Cortex of kidney (tissue), 1 donor: ENCODE results near the gene DISC1.
"Not testable (repeated sequence)": the region's sequence is repeated elsewhere in the genome, so short reads cannot be mapped to it uniquely, and the experiment has no call there.

Experiments
- DNase-seq: peaks from one replicate; lab custom pipeline; 2025; lab: John Stamatoyannopoulos, UW

Gene DISC1

DNA sequence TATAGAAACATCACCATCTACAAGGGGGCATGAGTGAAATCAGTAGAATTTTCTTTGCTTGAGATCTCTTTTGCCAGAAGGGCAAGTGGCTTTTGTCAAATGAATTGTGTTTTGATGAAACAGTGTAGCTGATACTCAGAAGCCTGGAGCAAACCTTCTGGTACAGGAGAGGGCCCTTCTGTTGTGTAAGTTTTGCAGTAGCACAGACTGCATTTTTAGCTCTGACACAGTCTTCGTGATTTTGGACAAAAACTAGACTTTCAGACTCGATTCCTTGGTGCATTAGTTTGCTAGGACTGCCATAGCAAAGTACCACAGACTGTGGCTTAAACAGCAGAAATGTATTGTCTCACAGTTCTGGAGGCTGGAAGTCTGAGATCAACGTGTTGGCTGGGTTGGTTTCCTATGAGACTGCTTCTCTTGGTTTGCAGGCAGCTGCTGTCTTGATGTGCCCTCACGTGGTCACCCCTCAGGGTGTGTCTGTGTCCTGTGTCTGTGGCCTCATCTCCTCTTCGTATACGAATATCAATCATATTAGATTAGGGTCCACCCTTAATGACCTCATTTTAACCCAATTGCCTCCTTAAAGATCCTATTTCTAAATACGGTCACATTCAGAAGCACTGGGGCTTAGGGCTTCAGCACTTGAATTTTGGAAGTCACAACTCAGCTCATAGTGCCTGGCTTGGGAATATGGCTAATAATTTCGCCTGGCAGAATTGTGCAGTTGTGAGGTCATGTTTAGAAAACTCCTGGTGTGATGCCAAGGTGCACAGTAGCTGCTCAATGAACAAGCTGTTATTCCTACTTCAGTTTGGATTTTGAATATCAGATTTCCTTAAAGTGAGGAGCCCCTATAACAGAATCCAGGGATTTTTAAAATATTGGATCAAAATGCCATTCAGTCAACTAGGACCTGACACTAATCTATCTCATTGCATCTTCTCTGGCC is 21.2 kb upstream of the DISC1 start:
- DNase-seq, result no peak

DNA sequence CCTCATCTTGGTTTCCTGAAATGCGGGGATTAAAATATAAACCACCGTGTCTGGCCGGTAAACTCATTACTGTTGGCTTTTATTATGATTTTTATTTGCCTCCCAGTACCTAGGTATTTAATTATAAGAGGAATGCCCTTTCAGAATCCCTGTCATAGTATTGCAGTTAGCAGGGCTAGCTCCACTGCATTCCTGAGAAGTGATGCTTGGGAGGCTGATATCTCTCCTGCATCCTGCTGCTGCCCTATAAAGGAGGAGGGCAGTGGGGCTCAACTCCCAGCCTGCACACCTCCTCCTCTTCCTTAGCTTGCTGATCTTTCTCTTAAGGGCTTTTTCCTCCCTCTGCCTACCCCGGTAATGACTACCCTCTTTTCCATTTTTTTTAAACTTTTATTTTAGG is 19.9 kb upstream of the DISC1 start:
- DNase-seq, result no peak

DNA sequence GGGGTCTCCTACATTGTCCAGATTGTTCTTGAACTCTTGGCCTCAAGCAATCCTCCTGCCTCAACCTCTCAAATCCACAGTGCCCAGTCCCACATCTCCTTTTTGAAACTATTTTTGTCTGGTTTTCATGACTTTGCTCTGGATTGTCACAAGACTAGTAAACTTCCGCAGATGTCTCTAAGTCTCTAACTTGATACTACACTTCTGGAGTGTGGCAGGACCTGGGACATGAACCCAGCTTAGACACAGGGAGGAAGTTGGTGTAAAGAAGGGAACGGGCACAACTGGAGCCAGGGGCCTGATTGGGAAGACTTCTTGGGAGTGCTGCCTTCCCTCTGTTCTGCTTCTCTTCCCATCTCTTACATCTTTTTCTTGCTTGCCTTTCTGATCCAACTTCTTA is 16.2 kb upstream of the DISC1 start:
- no peak for DNase-seq

DNA sequence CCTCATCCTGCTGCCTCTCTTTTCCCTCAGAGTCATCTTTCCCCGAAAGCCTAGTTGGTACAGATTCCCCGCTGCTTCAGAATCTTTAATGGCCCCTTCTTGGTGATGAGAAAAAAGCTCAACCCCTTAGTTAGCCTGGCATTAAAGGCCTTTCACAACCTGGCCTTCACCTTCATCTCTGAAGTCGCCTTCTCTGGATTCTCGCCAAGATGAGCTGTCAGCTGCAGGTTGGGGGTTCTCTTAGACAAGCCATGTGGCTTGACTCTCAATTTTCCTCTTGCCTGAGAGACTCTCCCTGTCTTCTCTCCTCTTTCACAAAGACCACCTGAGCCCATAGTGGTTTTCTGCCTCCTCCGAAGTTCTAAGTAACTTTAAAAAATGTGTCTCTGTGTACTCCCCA is 15.5 kb upstream of the DISC1 start:
- DNase-seq, result no peak

DNA sequence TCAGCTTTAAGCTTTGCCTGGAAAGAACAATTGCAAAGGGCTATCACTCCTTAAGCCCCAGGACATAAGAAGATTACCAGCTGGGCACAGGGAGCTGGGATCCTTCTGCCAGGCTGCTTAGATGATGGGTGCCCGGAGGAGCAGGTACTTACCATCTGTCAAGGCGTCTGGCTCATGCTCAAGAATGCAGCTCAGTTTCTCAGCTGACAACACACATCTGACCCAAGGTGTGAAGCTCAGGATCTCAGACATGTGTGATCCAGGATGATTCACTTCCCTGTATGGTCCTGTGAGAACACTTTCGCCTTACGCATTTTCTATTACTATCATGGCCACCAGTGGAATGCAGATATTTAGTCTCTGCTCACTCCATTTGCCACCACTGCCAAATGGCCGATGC is 14.7 kb upstream of the DISC1 start:
- DNase-seq, result no peak

DNA sequence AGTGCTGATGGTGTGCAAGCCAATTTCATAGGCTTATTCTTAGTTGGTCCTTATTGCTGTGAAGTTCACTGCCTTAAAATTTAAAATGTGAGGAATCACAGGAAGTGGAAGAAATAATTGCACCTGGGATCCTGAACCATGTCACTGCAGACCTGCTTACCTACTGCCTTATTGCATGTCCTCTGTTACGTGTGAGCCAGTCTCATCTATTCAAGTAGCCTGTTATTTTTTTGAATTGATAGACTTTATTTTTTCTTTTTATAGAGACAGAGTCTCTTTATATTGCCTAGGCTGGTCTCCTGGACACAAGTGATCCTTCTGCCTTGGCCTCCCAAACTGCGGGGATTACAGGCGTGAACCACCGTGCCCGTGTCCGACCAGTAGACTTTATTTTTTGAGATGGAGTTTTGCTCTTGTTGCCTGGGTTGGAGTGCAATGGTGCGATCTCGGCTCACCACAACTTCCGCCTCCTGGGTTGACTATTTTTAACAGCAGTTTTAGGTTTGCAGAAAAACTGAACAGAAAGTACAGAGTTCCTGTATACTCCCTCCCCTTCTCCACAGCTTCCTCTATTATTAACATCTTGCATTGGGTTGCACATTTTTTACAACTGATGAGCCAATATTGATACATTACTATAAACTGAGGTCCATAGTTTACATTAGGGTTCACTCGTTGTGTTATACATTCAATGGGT is 14.0 kb upstream of the DISC1 start:
- no peak for DNase-seq

DNA sequence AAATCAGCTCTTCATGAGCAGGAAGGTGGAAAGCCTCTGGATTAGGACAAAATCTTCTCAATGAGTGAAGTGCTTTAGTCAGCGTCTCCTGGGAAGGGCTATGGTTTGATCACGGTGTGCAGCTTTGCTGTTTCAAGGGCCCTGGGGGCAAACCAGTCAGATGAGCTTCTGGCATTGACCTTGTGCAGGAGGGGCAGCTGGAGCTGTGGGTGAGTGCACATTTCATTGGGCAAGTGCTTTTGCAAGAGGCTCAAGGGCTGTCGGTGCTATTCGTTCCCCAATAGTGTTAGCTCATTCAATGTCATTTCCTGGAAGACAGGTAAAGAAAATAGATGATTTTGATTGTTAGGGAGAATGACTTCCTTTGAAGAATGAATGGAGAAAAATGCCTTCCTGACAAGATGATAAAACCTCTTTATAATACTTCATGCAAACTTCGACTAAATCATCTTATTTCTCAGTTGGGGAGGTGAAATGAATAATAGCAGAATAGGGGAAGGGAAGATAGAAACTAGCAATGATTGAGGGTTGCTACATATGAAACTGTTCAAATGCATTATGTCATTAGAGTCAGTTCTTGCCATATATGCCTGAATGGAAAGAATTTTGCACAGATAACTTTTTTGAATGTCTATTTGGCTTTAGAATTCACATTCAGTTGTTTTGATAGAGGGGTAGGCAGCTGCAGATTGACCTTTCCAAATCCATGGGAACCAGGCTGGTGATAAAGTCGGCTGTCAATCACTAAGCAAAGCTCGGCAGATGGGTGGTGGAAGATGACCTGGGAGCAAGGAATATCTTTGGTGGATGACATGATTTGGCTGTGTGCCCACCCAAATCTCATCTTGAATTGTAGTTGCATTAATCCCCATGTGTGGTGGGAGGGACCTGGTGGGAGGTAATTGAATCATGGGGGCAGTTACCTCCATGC is 12.9 kb upstream of the DISC1 start:
- no peak for DNase-seq

DNA sequence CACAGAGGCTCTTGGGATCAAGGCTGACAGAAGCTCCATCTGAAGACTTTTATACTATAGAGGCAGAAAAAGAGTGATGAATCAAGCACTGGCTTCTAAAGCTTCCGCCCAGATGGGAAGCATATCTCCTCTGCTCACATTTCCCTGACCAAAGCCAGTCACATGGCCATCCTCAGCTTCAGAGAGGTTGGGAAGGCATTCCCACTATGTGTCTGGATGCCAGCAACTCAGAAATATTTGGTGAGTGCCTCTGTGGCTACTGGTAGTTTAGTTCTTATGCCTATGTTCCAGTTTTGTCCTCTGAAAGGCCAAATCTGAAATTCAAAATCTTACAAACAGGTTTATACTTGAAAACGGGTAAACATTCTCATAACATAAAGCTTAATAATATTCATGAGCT is 9.9 kb upstream of the DISC1 start:
- no peak for DNase-seq

DNA sequence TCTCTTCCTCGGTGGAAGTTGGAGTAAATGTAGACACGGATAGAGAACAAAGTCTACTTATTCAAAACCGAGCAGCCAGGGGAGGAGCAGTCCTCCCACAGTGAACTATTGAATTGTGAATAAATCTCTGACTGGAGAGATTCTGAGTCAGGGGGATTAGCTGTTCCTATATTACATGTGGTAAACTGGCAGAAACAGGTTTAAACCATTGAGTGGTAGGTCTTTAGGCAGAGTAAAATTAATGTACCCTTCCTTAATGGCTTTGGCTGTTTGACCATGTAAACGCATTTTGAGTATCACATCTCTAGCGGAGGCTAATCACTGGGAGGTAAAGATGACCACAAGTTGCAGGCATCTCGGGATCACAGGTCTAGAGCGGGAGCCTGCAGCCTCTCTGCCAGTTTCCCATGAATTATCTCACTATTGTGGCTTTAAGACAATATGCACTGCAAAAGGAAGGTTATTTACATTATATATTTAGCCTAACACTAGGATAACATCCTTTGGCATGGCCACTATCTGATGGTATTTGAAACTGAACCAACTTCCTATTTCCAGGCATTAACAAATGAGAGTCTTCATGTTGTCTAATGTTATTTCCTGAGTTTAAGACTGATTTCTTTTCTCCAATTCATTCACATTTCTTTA is 7.9 kb upstream of the DISC1 start:
- no peak for DNase-seq

DNA sequence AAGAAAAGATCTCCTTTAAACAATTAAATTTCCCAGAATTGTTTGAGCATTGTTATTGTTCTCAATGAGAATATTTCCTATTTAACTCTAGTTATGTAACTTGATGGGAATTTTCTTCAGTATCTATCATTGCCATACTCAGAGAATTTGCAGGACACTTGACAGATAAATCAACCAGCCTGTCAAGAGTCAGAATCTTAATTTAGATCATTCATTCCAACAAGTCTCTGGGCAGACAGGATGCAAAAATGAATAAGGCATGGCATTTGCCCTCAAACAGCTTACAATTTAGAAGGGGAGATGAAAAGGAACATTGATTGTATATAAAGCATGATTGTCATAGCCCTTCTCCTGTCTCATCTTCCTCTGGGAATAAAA is 7.3 kb upstream of the DISC1 start:
- no peak for DNase-seq

DNA sequence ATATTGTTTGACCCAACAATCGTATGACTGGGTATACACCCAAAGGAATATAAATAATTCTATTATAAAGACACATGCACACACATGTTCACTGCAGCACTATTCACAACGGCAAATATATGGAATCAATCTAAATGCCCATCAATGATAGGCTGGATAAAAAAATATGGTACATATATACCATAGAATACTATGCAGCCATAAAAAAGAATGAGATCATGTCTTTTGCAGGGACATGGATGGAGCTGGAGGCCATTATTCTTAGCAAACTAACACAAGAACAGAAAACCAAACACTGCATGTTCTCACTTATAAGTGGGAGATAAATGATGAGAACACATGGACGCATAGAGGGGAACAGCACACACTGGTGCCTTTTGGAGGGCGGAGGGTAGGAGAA is 1.5 kb upstream of the DISC1 start:
- DNase-seq, result not testable (repeated sequence)

DNA sequence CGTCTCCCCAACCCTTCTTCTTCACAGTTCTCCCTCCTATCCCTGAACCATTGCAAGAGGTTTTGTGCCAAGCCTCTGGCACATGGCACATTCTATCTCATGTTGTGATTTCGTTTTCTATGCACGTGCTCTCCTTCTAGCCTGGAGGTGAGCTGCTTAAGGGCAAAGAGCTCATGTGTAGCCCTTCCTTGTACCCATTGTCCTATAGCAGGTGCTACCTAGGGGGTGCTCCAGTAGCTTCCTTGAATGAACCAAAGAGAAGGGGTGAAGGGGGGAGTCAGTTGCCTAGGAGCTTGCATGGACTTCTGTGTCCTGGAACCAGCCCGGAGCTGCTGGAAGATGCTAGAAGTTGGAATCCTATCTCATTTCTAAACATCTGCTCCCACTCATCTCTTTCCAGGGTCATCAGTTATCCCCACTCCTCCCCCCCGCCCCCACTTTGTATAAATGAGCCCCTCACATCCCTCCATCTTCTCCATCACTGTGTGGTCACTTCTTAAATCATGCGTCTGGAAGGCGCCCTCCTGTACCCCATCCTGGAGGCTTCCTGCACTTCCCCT is 535 bp upstream of the DISC1 start:
- DNase-seq, result no peak

DNA sequence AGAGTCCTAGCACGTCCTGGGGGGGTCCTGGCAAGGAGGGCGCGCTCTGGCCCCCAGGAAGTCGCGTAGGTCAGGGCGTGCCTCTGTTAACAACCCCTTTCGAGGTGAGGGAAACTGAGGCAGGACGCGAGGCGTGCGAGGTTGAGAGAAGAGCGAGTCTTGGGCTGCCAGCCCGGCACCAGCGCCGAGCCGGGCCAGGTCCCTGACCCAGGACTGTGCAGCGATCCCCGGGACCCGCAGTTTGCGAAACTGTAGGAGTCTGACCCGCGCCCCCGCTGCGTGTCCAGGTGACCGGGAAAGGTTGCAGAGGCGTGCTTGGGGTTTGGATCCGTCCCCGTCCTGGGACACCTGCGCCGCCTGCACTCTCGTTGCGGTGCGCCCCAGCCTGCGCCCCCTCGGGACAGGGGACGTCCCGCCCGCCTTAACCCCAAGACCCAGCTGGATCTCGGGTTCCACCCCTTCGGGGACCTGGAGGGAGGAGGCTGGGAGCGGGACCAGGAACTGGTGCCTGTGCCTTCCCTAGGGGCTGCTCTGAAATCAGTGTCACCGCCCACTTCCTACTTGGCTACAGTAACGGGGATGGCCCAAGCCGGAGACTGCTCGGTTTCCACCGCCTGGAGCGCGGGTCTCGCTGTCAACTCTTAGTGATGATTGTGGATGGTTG is 493 bp downstream of the DISC1 start:
- DNase-seq, result no peak

DNA sequence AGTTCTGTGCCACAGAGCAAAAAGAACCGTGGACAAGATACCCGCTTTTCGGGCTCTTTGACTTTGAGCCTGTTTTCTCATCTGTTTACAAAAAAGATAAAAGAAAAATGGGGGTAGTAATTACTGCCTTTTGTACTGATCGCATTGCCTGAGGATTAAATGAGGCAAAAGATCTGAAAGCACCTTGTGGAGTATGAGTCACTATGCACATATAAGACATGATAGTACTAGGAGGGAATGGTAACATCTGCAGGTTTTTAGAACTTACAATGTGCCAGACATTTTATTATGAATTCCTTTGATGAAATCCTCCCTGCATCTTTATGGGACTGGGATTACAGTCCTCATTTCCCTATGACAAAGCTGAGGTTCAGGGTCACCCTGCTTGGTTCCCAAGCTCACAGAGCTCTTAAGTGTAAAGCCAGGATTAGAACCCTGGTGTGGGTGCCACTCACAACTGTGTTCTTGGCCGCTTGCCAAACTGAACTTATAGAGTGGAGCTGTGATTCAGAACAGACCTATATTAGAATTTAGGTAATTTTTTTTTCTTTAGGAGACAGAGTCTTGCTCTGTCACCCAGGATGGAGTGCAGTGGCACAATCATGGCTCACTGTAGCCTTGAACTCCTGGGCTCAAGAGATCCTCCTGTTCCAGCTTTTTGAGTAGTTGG is 1.8 kb downstream of the DISC1 start:
- no peak for DNase-seq

DNA sequence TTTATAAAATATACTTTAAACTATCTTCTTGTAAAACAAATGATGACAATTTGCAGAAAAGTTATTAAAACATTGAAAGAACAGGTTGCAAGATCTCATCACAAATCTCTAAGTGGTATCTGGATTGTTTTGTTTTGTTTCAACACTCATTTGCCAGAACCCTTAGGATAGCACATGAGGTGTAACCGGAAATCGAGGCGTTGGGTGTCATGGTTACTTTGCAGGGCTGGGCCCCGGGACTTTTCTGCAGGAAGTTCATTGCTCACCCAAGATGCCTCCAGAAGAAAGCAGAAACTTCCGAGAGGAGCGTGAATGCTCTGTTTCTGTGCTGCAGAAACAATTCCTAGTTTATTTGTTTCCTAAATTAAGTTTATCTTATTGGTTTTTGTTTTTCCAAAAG is 2.5 kb downstream of the DISC1 start:
- DNase-seq, result no peak

DNA sequence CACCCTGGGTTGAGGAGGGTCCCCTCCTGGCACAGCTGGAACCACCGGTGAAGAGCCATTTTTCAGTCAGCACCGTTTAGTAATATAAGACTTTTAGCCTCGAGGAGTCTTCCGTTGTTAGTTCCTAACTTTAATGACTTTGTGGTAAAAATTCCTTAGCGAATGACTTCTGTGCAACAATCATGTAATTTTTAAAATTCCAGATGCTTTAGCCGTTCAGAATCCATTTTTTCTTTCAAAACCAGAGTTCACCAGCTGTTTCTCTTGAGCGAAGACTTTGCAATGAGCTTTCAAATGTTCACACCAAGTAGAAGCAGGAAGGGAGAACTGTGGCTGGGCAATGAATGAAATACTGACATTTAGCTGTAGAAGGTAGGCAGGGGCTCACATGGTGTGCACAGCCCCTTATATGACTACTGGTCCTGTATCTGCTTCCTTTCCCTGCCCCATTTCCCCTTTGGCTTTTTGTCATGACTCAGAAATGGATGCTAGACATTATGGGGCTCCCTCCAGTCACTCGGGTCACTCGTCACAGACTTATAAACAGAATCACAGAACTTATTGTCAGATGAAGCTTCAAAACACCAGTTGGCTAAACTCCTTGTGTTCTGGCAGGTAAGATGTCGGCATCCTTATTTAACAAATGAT is 4.1 kb downstream of the DISC1 start:
- no peak for DNase-seq

DNA sequence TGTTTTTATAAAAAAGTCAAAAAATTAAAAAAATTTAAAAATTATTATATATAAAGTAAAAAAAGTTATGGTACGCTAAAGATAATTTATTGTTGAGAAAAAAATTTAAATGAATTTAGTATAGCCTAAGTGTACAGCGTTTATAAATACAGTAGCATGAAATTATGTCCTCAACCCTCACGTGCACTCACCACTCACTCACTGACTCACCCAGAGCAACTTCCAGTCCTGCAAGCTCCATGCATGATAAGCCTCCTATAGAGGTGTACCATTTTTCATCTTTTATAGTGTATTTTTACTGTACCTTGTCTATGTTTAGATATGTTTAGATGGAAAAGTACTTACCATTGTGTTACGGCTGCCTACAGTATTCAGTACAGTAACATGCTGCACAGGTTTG is 5.1 kb downstream of the DISC1 start:
- no peak for DNase-seq

DNA sequence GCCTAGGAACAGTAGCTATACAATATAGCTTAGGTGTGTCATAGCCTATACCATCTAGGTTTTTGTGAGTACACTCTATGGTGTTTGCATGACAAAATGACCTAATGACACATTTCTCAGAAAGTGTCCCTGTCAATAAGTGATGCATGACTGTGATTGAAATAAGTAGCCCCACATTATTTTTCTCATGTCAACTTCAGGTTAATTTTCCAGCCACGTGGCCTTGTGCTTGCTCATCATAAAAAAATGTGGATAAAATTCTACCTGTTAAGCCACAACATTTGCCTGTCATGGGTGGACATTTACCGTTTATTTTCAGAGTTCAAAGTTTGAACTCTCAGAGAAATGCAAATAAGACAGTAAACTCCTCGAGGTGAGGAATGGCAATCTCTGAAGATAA is 5.5 kb downstream of the DISC1 start:
- no peak for DNase-seq

DNA sequence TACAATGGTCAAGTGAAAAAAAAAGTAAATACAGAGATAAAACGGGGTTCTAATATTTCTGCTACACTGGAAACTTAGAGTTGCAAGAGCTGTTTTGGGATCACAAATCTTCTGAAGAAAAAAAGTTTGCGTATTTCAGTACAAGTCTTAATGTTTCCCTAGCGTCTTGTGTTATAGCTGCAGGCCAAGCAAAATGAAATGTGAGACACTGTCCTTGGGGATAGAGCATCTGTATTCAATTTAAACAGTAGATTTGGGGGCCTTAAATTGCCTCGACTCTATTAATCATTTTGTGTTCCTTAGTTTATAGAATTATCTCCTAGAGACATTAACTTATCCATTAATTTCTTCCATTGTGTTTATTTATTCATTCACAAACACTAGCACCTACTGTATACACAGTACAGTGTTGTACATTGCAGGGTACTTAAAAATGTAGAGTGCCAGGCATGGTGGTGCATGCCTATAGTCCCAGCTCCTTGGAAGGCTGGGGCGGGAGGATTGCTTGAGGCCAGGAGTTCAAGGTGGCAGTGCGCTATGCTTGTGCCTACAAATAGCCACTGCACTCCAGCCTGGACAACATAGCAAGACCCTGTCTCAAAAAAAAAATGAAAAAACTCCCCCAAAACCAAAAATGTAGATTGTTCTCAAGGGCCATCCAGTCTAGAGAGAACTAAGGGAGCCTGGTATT is 7.9 kb downstream of the DISC1 start:
- DNase-seq, result no peak
